ENCODE measurements around the gene SHOC1. TPM values are rescaled to one million over a fixed set of nuclear protein-coding genes. Genes with fewer than 3 reads are reported as not detected.

Gene SHOC1
- total RNA-seq = not detected

GRCh38 chr9:111794835-111795556 is at the start of gene SHOC1:
Gene SHOC1, minus strand, starts transcription at chr9:111794937. Its CDS starts 3,519 bp downstream, at chr9:111791418.

Small RNA genes within 50 kb of the gene (small RNA-seq; reads per million reads assigned to genes)
- gene RNU6-1013P (ENCODE audit: low replicate concordance) = not detected

Other genes starting within 250 kb of the SHOC1 start
- 7.5 TPM for gene PTGR1, start 195.3 kb downstream of the SHOC1 start, total RNA-seq
- 5.3 TPM for gene DNAJC25, start 163.6 kb downstream of the SHOC1 start, total RNA-seq
- gene GNG10, start 133.3 kb downstream of the SHOC1 start, total RNA-seq = 24.1 TPM
- 78.9 TPM for gene UGCG, start 101.9 kb upstream of the SHOC1 start, total RNA-seq

Measured in parietal lobe (tissue), 2 donors.